Gastroesophageal sphincter (tissue), 4 donors: ENCODE results near the gene PPP5C. TPM values are rescaled to one million over a fixed set of nuclear protein-coding genes. Genes with fewer than 3 reads are reported as not detected.
"Not testable (repeated sequence)": the region's sequence is repeated elsewhere in the genome, so short reads cannot be mapped to it uniquely, and the experiment has no call there.

Experiments
- ATAC-seq: fragments of 150-250 bp; one replicate; pipeline ENCODE4 v1.9.1; 2016; ENCODE audit warnings: mild to moderate bottlenecking, moderate library complexity
- H3K27ac ChIP-seq, 4 donors: fragments of 200-600 bp; sonication (generic) in 3 of 4; 1 replicate in 3 of 4; 2 replicates in 1 of 4; pipeline ENCODE4 v1.5.1; 2016 to 2019
- H3K27me3 ChIP-seq: fragments of 200-600 bp; sonication (generic); one replicate; pipeline ENCODE4 v1.5.1; 2019
- H3K36me3 ChIP-seq, 2 donors: fragments of 200-600 bp; sonication (generic); one replicate each; pipeline ENCODE4 v1.5.1; 2019; ENCODE audit warnings: control low read depth in 1 of 2
- H3K4me1 ChIP-seq, 3 donors: fragments of 200-600 bp; sonication (generic); 1 replicate in 2 of 3; 2 replicates in 1 of 3; pipeline ENCODE4 v1.5.1; 2016 to 2019; ENCODE audit warnings: control low read depth in 2 of 3
- H3K4me3 ChIP-seq, 2 donors: fragments of 200-600 bp; sonication (generic); one replicate each; pipeline ENCODE4 v1.5.1; 2019; ENCODE audit warnings: mild to moderate bottlenecking in 1 of 2, moderate library complexity in 1 of 2
- H3K9me3 ChIP-seq, 3 donors: fragments of 200-600 bp; sonication (generic); one replicate each; pipeline ENCODE4 v1.5.1; 2017 to 2019; ENCODE audit warnings: control low read depth in 2 of 3
- CTCF ChIP-seq, 4 experiments: fragments of 200-600 bp in 2 of 4; fragments of 450-650 bp in 2 of 4; sonication (generic) in 1 of 4; IDR thresholded peaks; one replicate each; pipeline ENCODE4 v1.5.1; 2017 to 2019; ENCODE audit warnings: antibody characterized with exemption in 4 of 4, mild to moderate bottlenecking in 2 of 4, moderate library complexity in 2 of 4
- EP300 ChIP-seq: sonication (generic); formaldehyde crosslinking; IDR thresholded peaks from one replicate; pipeline ENCODE4 v1.6.1; 2017; ENCODE audit warnings: antibody characterized with exemption, mild to moderate bottlenecking
- POLR2A ChIP-seq, 2 donors: fragments of 450-650 bp; IDR thresholded peaks; one replicate each; pipeline ENCODE4 v1.6.1; 2017; ENCODE audit warnings: antibody characterized with exemption in 2 of 2, mild to moderate bottlenecking in 2 of 2, moderate library complexity in 1 of 2
- POLR2AphosphoS5 ChIP-seq: sonication (generic); formaldehyde crosslinking; IDR thresholded peaks from one replicate; pipeline ENCODE4 v1.6.1; 2017; ENCODE audit warnings: antibody characterized with exemption
- WGBS, 2 donors: methylation state at CpG; one replicate each; pipeline ENCODE4 v1.1.5; 2018; ENCODE audit warnings: low coverage in 1 of 2; 5-methylcytosine and 5-hydroxymethylcytosine counted together
- small RNA-seq, 4 donors: library from RNA; depleted of rRNA; stranded (forward); fragments of <200 nt; gene quantifications; one replicate each; pipeline ENCODE3, GENCODE V24; 2016
- total RNA-seq, 4 donors: library from RNA; depleted of rRNA; stranded (reverse); fragments of >200 nt; gene quantifications; one replicate each; pipeline ENCODE4 v1.1.0, GENCODE V29; 2016

PPP5C gene
- total RNA-seq, 4 donors from 2014 or later = 48.2 to 69.5 (median 50.7) TPM

- no peaks in the 10 kb centered on the region for H3K36me3 ChIP-seq
- H3K27me3 ChIP-seq = peaks cover 32% of the 10 kb centered on the region
- TF ChIP-seq POLR2AphosphoS5 (no peak), POLR2A (IDR thresholded peaks at IDR 0.05) (no peak), EP300 (no peak), CTCF (IDR thresholded peaks at IDR 0.05) (no peak)
- H3K4me3 ChIP-seq = no peak overlapping the region
- H3K4me1 ChIP-seq = no peaks in the 10 kb centered on the region
- H3K27ac ChIP-seq = no peak overlapping the region
- no peak for ATAC-seq
- 40 to 49% methylated on average over 5 to 6 of the region's 6 CpGs for WGBS, 2 donors
- H3K9me3 ChIP-seq = no peaks in the 10 kb centered on the region
These were observed 88.1 kb downstream of the PPP5C start for GRCh38 chr19:46435009-46435408.

DNA sequence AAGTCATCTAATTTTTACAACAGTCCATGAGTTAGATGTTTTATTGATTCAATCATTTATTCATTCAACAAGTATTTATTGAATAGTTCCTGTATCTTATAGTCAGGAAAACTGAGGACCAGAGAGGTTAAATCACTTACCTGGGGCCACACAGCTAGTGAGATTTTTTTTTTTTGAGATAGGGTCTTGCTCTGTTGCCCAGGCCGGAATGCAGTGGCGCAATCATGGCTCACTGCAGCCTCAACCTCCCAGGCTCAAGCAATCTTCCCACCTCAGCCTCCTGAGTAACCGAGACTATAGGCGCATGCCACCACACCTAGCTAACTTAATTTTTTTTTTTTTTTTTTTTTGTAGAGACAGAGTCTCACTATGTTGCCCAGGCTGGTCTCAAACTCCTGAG lies 88.8 kb downstream of the PPP5C start:
- H3K27me3 ChIP-seq = peaks cover 32% of the 10 kb centered on the region
- WGBS, 2 donors = 90 to 95% methylated on average over 4 of the region's 4 CpGs
- not testable (repeated sequence) for ATAC-seq

More for the DNA sequence above, 88.8 kb downstream of the PPP5C start:
- H3K4me1 ChIP-seq, H3K27ac ChIP-seq, H3K36me3 ChIP-seq, H3K4me3 ChIP-seq, H3K9me3 ChIP-seq: not testable (repeated sequence)

Small RNAs within 50 kb of the gene (small RNA-seq; reads per million reads assigned to genes)
- 0 reads per million in 4 donors for gene RNU6-924P

Other genes starting within 250 kb of the PPP5C start
- gene IGFL3, start 222.4 kb upstream of the PPP5C start, total RNA-seq = not detected
- gene IGFL2, start 198.8 kb upstream of the PPP5C start, total RNA-seq = not detected
- 1 to 10 TPM in 1 of 4 donors, not detected in 3; 1.2 TPM for gene IGFL1, start 117.3 kb upstream of the PPP5C start, total RNA-seq
- 100 to 1,000 TPM in 3 of 4 donors, 10 to 100 TPM in 1; 49.3 to 383 (median 144) TPM for gene HIF3A, start 50.0 kb upstream of the PPP5C start, total RNA-seq
- gene CCDC8, start 66.5 kb downstream of the PPP5C start, total RNA-seq = 10 to 100 TPM in 1 of 4 donors, 1 to 10 TPM in 3; 4.3 to 10.1 (median 7.6) TPM
- gene PNMA8C, start 81.8 kb downstream of the PPP5C start, total RNA-seq = under 1 TPM in 3 of 4 donors, not detected in 1; 0.12 to 0.39 (median 0.27) TPM
- gene PNMA8A, start 124.5 kb downstream of the PPP5C start, total RNA-seq = 1 to 10 TPM; 1.6 to 5.4 (median 4.0) TPM
- 1 to 10 TPM; 1.2 to 3.4 (median 1.6) TPM for gene PNMA8B, start 148.8 kb downstream of the PPP5C start, total RNA-seq